ENCODE data around the gene MACF1. TPM values are rescaled to one million over a fixed set of nuclear protein-coding genes. Genes with fewer than 3 reads are reported as not detected.
"Not testable (repeated sequence)": the region's sequence is repeated elsewhere in the genome, so short reads cannot be mapped to it uniquely, and the experiment has no call there.

Gene MACF1
- total and polyA plus RNA-seq, 8 donors, result 358 to 484 (median 440) TPM

DNA sequence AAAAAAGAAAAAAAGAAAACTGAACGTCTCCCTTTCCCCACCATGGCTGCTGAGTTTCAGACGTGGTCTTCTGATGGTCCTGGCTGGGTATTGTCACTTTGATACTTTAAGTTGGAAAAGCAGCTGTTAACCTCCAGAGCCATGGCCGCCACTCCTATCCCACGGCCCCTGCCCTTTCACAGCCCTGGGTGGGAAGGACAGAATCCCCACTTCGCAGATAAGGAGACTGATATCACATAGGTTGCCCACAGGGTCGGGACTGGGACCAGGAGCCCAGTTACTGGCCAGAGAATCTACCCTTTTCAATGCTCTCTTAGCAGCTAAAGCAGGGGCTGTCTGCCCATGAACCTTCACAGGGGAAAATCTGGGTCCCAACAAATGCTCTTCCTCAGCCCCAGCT lies 303.8 kb downstream of the MACF1 start:
- no peak overlapping the region for H3K27ac ChIP-seq
- H3K4me3 ChIP-seq, result no peak overlapping the region
- H3K9me3 ChIP-seq, result no peaks in the 10 kb centered on the region
- no peak for DNase-seq
- H3K4me1 ChIP-seq, result peaks cover 0 to 9% of the 10 kb centered on the region in 2 donors
- intact Hi-C loops (cut with DNase I), result no loop called here
- no peak for ATAC-seq
- H3K27me3 ChIP-seq, result peaks cover 0 to 10% of the 10 kb centered on the region in 2 donors
- TF ChIP-seq, protein P1, sequence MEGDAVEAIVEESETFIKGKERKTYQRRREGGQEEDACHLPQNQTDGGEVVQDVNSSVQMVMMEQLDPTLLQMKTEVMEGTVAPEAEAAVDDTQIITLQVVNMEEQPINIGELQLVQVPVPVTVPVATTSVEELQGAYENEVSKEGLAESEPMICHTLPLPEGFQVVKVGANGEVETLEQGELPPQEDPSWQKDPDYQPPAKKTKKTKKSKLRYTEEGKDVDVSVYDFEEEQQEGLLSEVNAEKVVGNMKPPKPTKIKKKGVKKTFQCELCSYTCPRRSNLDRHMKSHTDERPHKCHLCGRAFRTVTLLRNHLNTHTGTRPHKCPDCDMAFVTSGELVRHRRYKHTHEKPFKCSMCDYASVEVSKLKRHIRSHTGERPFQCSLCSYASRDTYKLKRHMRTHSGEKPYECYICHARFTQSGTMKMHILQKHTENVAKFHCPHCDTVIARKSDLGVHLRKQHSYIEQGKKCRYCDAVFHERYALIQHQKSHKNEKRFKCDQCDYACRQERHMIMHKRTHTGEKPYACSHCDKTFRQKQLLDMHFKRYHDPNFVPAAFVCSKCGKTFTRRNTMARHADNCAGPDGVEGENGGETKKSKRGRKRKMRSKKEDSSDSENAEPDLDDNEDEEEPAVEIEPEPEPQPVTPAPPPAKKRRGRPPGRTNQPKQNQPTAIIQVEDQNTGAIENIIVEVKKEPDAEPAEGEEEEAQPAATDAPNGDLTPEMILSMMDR (IDR thresholded peaks at IDR 0.05), result no peak
- no peaks in the 10 kb centered on the region for H3K36me3 ChIP-seq

DNA sequence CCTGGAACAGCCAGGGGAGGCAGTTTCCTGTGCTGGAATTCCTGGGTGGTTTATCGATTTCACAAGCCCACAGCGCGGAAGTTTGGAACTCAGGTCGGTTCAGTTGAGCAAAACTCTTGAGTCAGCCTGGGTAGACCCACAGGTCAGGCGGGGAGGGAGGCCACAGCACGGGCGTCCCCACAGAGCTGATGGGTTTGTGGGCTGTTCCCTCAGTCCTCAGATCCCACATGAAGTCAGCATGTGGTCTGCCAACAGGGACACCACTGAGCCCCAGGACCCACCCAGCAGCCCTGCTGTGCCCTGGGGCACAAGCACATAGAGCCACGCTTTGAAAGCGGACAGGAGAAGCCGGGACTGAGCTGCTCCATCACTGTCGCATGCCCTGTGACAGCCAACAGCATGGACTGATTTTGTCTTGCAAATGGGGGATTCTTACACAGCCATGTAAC lies 304.4 kb downstream of the MACF1 start:
- peak; percentile 19 for ATAC-seq
- intact Hi-C loops (cut with DNase I), result no loop called here
- DNase-seq, result no peak
- Histone ChIP-seq H3K4me1 (peaks cover 0 to 9% of the 10 kb centered on the region in 2 donors), H3K4me3 (no peak overlapping the region), H3K36me3 (no peaks in the 10 kb centered on the region), H3K9me3 (no peaks in the 10 kb centered on the region), H3K27ac (no peak overlapping the region), H3K27me3 (peaks cover 0 to 13% of the 10 kb centered on the region in 2 donors)
- TF ChIP-seq, protein P1 (IDR thresholded peaks at IDR 0.05), result no peak

DNA sequence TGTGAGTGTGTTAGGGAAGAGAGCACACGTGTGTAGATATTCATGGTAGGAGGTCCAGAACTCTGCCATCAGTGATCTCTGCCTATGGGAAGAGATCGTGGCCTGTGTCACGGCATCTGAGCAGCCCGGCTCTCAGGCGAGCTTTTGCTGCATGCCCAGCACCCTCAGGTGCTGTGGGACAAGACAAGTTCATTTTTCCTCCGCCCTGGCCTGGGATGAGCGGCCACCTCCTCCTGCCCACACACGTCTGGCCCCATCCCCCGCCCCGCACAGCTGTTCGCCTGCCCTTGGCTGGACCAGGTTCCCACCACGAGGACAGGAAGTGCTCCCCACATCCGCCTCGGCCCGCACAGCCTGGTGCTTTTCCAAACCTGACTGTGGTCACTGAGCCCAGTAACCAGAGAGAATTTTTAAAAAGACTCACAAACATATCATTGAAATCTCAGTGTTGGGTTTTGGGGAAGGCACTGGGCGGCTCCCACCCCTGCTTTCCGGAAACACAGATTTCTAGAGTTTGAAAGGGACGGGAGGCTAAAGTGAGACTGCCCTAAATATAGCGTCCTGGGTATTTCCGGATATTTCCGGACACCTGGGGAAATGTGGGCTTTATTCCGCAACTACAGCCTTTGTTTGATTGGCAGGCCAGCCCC lies 305.0 kb downstream of the MACF1 start:
- peak; percentile 69 for ATAC-seq
- peak in 1 of 4 donors; percentile 53 for DNase-seq

DNA sequence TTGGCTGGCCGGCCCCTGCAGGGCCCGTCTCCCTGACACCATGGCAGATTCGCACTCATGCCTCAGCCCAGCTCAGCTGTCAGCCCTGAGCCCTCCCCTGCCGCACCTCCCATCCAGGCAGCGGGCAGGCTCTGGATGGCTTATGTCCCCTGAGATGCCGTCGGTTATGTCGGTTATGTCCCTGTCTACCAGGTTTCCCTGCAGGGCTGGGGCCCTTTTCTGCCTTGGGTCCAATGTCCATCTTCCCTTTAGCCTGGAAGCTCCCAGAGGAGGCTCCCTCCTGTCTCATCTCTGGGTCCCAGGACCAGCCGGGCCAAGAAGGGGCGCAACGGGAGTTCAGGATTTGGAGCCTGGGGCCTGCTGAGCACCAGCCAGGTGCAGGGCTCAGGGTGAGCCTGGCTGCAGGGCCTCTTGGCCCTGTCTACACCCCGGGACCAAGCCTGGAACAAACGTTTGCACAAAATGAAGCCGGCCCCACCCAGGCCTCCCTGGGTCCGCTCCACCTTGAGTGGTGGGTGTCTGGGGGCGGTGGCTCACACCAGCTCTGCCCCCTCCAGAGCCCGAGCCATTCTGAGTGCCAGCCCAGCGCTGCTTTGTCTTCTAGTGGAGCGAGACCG lies 306.2 kb downstream of the MACF1 start:
- peaks cover 0 to 26% of the 10 kb centered on the region in 2 donors for H3K27me3 ChIP-seq
- H3K4me3 ChIP-seq; H3K9me3 ChIP-seq; H3K27ac ChIP-seq; intact Hi-C loops (cut with DNase I); H3K36me3 ChIP-seq; DNase-seq; ATAC-seq: not testable (repeated sequence)
- H3K4me1 ChIP-seq, result peaks cover 0 to 16% of the 10 kb centered on the region in 2 donors

More for the DNA sequence above, 305.0 kb downstream of the MACF1 start:
- intact Hi-C loops (cut with DNase I), result no loop called here
- H3K27ac ChIP-seq, result no peak overlapping the region
- H3K36me3 ChIP-seq, result no peaks in the 10 kb centered on the region
- TF ChIP-seq, protein P1 (IDR thresholded peaks at IDR 0.05), result no peak
- peaks cover 0 to 9% of the 10 kb centered on the region in 2 donors for H3K4me1 ChIP-seq
- peaks cover 0 to 16% of the 10 kb centered on the region in 2 donors for H3K27me3 ChIP-seq
- H3K4me3 ChIP-seq, result no peak overlapping the region
- H3K9me3 ChIP-seq, result no peaks in the 10 kb centered on the region

DNA sequence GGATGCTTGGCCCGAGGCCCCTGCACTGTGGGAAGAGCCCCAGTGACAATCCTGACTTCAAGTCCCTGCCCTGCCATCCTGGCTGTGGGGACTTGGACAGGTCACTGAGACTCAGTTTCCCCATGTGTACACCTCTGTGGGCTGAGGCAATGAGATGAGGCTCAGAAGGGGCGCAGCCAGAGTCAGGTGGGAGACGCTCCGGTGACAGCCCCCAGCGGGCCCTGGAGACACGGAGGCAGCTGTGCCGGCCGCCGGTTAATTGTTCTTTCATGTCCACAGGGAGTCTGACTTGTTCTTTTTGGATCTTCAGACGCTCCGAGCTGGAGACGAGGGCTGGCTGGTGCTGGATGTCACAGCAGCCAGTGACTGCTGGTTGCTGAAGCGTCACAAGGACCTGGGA lies 307.0 kb downstream of the MACF1 start:
- intact Hi-C loops (cut with DNase I); H3K36me3 ChIP-seq; DNase-seq; ATAC-seq; H3K27ac ChIP-seq; H3K9me3 ChIP-seq; H3K4me3 ChIP-seq: not testable (repeated sequence)
- Histone ChIP-seq H3K27me3 (peaks cover 0 to 27% of the 10 kb centered on the region in 2 donors), H3K4me1 (peaks cover 0 to 16% of the 10 kb centered on the region in 2 donors)

DNA sequence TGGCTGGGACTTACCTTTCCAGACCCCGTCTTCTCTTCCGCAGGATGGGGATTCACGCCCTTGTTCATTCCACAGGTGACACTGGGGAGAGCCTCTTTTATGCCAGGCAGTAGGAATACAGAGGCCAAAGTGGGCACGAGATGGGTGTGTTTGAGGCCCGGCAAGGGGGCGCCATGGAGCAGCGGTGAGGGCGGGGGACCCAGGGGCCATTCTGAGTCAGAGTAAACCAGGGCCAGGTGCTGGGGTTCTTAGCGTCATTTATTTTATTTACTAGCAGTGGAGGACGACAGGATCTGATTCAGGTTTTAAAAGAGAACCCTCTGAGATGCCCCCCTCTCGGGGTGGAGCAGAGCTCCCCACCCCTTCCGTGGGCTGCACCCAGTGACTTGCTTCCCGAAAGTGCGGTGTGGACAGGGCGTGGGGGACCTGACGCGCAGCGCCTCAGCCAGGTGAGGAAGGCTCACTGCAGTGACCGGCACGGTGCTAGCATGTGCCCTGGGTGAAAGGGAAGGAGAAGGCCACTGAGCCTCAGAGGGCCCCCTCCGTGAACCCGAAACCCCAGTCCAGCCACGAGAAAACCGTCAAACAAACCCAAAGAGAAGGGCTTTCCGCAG lies 307.8 kb downstream of the MACF1 start:
- Histone ChIP-seq H3K27me3 (peaks cover 0 to 27% of the 10 kb centered on the region in 2 donors), H3K4me1 (peaks cover 0 to 16% of the 10 kb centered on the region in 2 donors)
- DNase-seq; H3K4me3 ChIP-seq; H3K36me3 ChIP-seq; H3K27ac ChIP-seq; intact Hi-C loops (cut with DNase I); ATAC-seq; H3K9me3 ChIP-seq: not testable (repeated sequence)

DNA sequence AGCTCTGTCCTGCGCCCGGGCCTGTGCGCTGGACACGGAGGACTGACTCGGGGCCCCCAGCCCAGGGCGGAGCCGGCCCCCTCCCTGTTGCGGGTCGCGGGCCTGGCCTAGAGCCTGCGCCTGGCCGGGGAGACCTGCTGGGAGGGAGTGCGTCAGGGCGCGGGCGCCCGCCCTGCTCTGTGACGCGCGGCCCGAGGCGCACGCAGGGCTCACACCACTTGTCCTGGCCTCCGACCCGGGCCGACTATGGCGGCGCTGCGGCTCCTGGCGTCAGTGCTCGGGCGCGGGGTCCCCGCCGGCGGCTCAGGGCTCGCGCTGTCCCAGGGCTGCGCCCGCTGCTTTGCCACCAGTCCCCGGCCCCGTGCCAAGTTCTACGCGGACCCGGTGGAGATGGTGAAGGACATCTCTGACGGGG lies 310.2 kb downstream of the MACF1 start:
- H3K4me3 ChIP-seq; DNase-seq; H3K27ac ChIP-seq; H3K9me3 ChIP-seq; H3K4me1 ChIP-seq; intact Hi-C loops (cut with DNase I); H3K36me3 ChIP-seq: not testable (repeated sequence)
- H3K27me3 ChIP-seq, result peaks cover 0 to 17% of the 10 kb centered on the region in 2 donors
- peak; percentile 58 for ATAC-seq

DNA sequence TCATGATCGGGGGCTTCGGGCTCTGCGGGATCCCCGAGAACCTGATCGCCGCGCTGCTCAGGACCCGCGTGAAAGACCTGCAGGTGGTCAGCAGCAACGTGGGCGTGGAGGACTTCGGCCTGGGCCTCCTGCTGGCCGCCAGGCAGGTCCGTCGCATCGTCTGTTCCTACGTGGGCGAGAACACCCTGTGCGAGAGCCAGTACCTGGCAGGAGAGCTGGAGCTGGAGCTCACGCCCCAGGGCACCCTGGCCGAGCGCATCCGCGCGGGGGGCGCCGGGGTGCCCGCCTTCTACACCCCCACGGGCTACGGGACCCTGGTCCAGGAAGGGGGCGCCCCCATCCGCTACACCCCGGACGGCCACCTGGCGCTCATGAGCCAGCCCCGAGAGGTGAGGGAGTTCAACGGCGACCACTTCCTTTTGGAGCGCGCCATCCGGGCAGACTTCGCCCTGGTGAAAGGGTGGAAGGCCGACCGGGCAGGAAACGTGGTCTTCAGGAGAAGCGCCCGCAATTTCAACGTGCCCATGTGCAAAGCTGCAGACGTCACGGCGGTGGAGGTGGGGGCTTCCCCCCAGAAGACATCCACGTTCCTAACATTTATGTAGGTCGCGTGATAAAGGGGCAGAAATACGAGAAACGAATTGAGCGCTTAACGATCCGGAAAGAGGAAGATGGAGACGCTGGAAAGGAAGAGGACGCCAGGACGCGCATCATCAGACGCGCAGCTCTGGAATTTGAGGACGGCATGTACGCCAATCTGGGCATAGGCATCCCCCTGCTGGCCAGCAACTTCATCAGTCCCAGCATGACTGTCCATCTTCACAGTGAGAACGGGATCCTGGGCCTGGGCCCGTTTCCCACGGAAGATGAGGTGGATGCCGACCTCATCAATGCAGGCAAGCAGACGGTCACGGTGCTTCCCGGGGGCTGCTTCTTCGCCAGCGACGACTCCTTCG lies 310.9 kb downstream of the MACF1 start:
- DNase-seq; H3K36me3 ChIP-seq; H3K9me3 ChIP-seq; H3K27ac ChIP-seq; intact Hi-C loops (cut with DNase I); H3K4me1 ChIP-seq: not testable (repeated sequence)
- peak; percentile 33 for ATAC-seq
- H3K4me3 ChIP-seq, result peak overlapping the region in 1 of 2 donors; percentile 20
- peaks cover 0 to 17% of the 10 kb centered on the region in 2 donors for H3K27me3 ChIP-seq

DNA sequence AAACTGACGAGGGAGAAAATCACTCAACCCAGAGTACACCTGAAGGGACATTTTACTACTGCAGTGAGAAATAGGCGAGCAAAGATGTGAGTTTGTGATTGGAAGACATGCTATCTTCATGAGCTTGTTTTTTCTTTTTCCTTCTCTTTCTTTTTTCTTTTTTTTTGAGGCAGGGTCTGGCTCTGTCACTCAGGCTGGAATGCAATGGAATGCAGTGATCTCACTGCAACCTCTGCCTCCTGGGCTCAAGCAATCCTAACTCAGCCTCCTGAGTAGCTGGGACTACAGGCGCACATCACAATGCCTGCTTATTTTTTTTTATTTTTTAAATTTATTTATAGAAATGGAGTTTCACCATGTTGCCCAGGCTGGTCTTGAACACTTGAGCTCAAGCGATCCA lies 312.3 kb downstream of the MACF1 start:
- DNase-seq; H3K4me3 ChIP-seq; H3K36me3 ChIP-seq; H3K27ac ChIP-seq; H3K9me3 ChIP-seq; ATAC-seq; H3K4me1 ChIP-seq; intact Hi-C loops (cut with DNase I): not testable (repeated sequence)
- peaks cover 0 to 17% of the 10 kb centered on the region in 2 donors for H3K27me3 ChIP-seq

All from left lung (tissue), 10 donors.